OCI-LY1 (cell line): ENCODE results near the gene MICALL2.

Experiments
- H2AFZ ChIP-seq: fragments of 200-600 bp; sonication (generic), shearing (Covaris generic); 2 replicates; pipeline ENCODE4 v1.6.0; 2014; ENCODE audit warnings: antibody characterized with exemption, mild to moderate bottlenecking, low read length
- H3F3A ChIP-seq: fragments of 200-600 bp; sonication (generic), shearing (Covaris generic); 2 replicates; pipeline ENCODE4 v1.6.0; 2014; ENCODE audit warnings: mild to moderate bottlenecking, antibody characterized with exemption, low read length, moderate library complexity; ENCODE audit not compliant: insufficient read depth
- H3K27ac ChIP-seq: fragments of 200-600 bp; sonication (generic); 2 replicates; pipeline ENCODE4 v1.5.1; 2014; ENCODE audit warnings: low read length, mixed run types, mild to moderate bottlenecking, low read depth; ENCODE audit not compliant: poor library complexity, severe bottlenecking
- H3K27me3 ChIP-seq: fragments of 200-600 bp; sonication (generic); 2 replicates; pipeline ENCODE4 v1.6.0; 2014; ENCODE audit warnings: antibody characterized with exemption, mild to moderate bottlenecking, low read length, moderate library complexity; ENCODE audit not compliant: insufficient read depth
- H3K36me3 ChIP-seq: fragments of 200-600 bp; sonication (generic); 2 replicates; pipeline ENCODE4 v1.6.1; 2014; ENCODE audit warnings: mild to moderate bottlenecking, antibody characterized with exemption, low read length, moderate library complexity, mixed read lengths; ENCODE audit not compliant: insufficient read depth
- H3K4me1 ChIP-seq: fragments of 200-600 bp; sonication (generic); 2 replicates; pipeline ENCODE4 v1.5.1; 2014; ENCODE audit warnings: mild to moderate bottlenecking, low read length, moderate library complexity; ENCODE audit not compliant: insufficient read depth, severe bottlenecking
- H3K4me2 ChIP-seq: fragments of 200-600 bp; sonication (generic), shearing (Covaris generic); 2 replicates; pipeline ENCODE4 v1.6.1; 2014; ENCODE audit warnings: low read length
- H3K4me3 ChIP-seq: fragments of 200-600 bp; sonication (generic); 2 replicates; pipeline ENCODE4 v1.5.1; 2014; ENCODE audit warnings: low read length, low read depth, mild to moderate bottlenecking, mixed read lengths; ENCODE audit not compliant: poor library complexity, severe bottlenecking
- H3K79me2 ChIP-seq: fragments of 200-600 bp; shearing (Covaris generic); 2 replicates; pipeline ENCODE4 v1.6.1; 2016; ENCODE audit warnings: mixed run types, low read length, mixed read lengths; ENCODE audit not compliant: insufficient read depth
- H3K9ac ChIP-seq: fragments of 200-600 bp; sonication (generic), shearing (Covaris generic); 2 replicates; pipeline ENCODE4 v1.6.1; 2014; ENCODE audit warnings: mild to moderate bottlenecking, low read length, mixed read lengths
- H3K9me2 ChIP-seq: fragments of 200-600 bp; sonication (generic), shearing (Covaris generic); 2 replicates; pipeline ENCODE4 v1.6.1; 2014; ENCODE audit warnings: low read depth, mild to moderate bottlenecking, low read length, mixed read lengths
- H3K9me3 ChIP-seq: fragments of 200-600 bp; shearing (Covaris generic); 2 replicates; pipeline ENCODE4 v1.6.1; 2014; ENCODE audit warnings: low read length, mixed read lengths
- H4K20me1 ChIP-seq: fragments of 200-600 bp; sonication (generic), shearing (Covaris generic); 2 replicates; pipeline ENCODE4 v1.6.0; 2016; ENCODE audit warnings: mild to moderate bottlenecking, low read length; ENCODE audit not compliant: insufficient read depth
- CTCF ChIP-seq: fragments of 200-600 bp; sonication (generic), shearing (Covaris generic); IDR thresholded peaks from 2 replicates; pipeline ENCODE4 v1.5.1; 2017; ENCODE audit warnings: mild to moderate bottlenecking, antibody characterized with exemption, low read length, moderate library complexity, mixed read lengths
- EZH2 ChIP-seq: fragments of 200-600 bp; sonication (generic), shearing (Covaris generic); IDR thresholded peaks from 2 replicates; pipeline ENCODE4 v1.8.0; 2017; ENCODE audit warnings: borderline replicate concordance, mixed run types, mild to moderate bottlenecking, antibody characterized with exemption, low read length, moderate library complexity, mixed read lengths

Gene MICALL2

GRCh38 chr7:1413936-1414639 is 45.2 kb downstream of the MICALL2 start:
- TF ChIP-seq EZH2 = no peak
- no peak for TF ChIP-seq CTCF
- Histone ChIP-seq H3K9ac (no peak overlapping the region), H3K36me3 (no peaks in the 10 kb centered on the region), H4K20me1 (no peaks in the 10 kb centered on the region), H3K4me1 (no peaks in the 10 kb centered on the region), H3K9me2 (no peaks in the 10 kb centered on the region), H3K27ac (no peak overlapping the region), H3K9me3 (no peaks in the 10 kb centered on the region), H3K4me3 (no peak overlapping the region), H3K4me2 (no peak overlapping the region), H3K27me3 (no peaks in the 10 kb centered on the region; the same call in 1 of the 2 replicates), H3K79me2 (no peaks in the 10 kb centered on the region), H2AFZ (no peak overlapping the region), H3F3A (no peaks in the 10 kb centered on the region)

GRCh38 chr7:1412322-1413261 is 46.7 kb downstream of the MICALL2 start:
- no peaks in the 10 kb centered on the region for H3K79me2 ChIP-seq
- no peak overlapping the region for H2AFZ ChIP-seq
- H4K20me1 ChIP-seq = no peaks in the 10 kb centered on the region
- no peak overlapping the region for H3K4me3 ChIP-seq
- H3K27ac ChIP-seq = no peak overlapping the region
- no peaks in the 10 kb centered on the region for H3K36me3 ChIP-seq
- TF ChIP-seq CTCF (peak; percentile 71), EZH2 (no peak)
- H3K9ac ChIP-seq = no peak overlapping the region
- no peaks in the 10 kb centered on the region for H3K4me1 ChIP-seq
- H3K4me2 ChIP-seq = no peak overlapping the region
- H3K9me3 ChIP-seq = no peaks in the 10 kb centered on the region
- no peaks in the 10 kb centered on the region for H3K9me2 ChIP-seq
- H3K27me3 ChIP-seq = no peaks in the 10 kb centered on the region; the same call in 1 of the 2 replicates
- no peaks in the 10 kb centered on the region for H3F3A ChIP-seq

GRCh38 chr7:1411414-1411813 is 47.9 kb downstream of the MICALL2 start:
- Histone ChIP-seq H3K27ac (no peak overlapping the region), H3K79me2 (no peaks in the 10 kb centered on the region), H3K4me3 (no peak overlapping the region), H3K36me3 (no peaks in the 10 kb centered on the region), H3K9ac (no peak overlapping the region), H3K4me1 (no peaks in the 10 kb centered on the region), H3K4me2 (no peak overlapping the region), H3F3A (no peaks in the 10 kb centered on the region), H2AFZ (no peak overlapping the region), H3K27me3 (no peaks in the 10 kb centered on the region; the same call in 1 of the 2 replicates), H3K9me2 (no peaks in the 10 kb centered on the region), H4K20me1 (no peaks in the 10 kb centered on the region), H3K9me3 (no peaks in the 10 kb centered on the region)
- TF ChIP-seq CTCF (no peak), EZH2 (no peak)
